BE2C (cell line): ENCODE measurements around the gene SETD5.

Experiments
- DNase-seq: peaks from one replicate; pipeline ENCODE4 v3.0.0-alpha.2; 2020
- H3K27me3 ChIP-seq: fragments of 250-450 bp; sonication (Bioruptor Pico); 2 replicates; pipeline ENCODE4 v1.5.1; 2020; ENCODE audit warnings: mild to moderate bottlenecking
- H3K36me3 ChIP-seq: fragments of 250-450 bp; sonication (Bioruptor Pico); 2 replicates; pipeline ENCODE4 v1.5.1; 2020; ENCODE audit warnings: mild to moderate bottlenecking
- H3K4me1 ChIP-seq: fragments of 250-450 bp; sonication (Bioruptor Pico); 2 replicates; pipeline ENCODE4 v1.5.1; 2020
- H3K4me3 ChIP-seq: 2 replicates; pipeline ENCODE4 v1.5.1; 2011; ENCODE audit warnings: low read depth, low read length
- H3K9me3 ChIP-seq: fragments of 250-450 bp; sonication (Bioruptor Pico); 2 replicates; pipeline ENCODE4 v1.5.1; 2020
- CTCF ChIP-seq: IDR thresholded peaks from 2 replicates; pipeline ENCODE4 v1.5.1; 2012; ENCODE audit warnings: mild to moderate bottlenecking, low read depth, low read length

SETD5 gene

GRCh38 chr3:9441501-9442221 lies 44.2 kb downstream of the SETD5 start:
- TF ChIP-seq CTCF: no peak
- Histone ChIP-seq H3K27me3 (no peaks in the 10 kb centered on the region), H3K36me3 (peaks cover 62% of the 10 kb centered on the region), H3K4me3 (no peak overlapping the region), H3K9me3 (no peaks in the 10 kb centered on the region), H3K4me1 (no peaks in the 10 kb centered on the region)
- DNase-seq: no peak

- Histone ChIP-seq H3K36me3 (peaks cover 67% of the 10 kb centered on the region), H3K27me3 (no peaks in the 10 kb centered on the region), H3K9me3 (no peaks in the 10 kb centered on the region), H3K4me3 (no peak overlapping the region), H3K4me1 (no peaks in the 10 kb centered on the region)
- DNase-seq: no peak
- no peak for TF ChIP-seq CTCF
Observed at GRCh38 chr3:9448071-9448470, 50.7 kb downstream of the SETD5 start.

GRCh38 chr3:9448643-9449042 lies 51.2 kb downstream of the SETD5 start:
- Histone ChIP-seq H3K27me3 (no peaks in the 10 kb centered on the region), H3K9me3 (no peaks in the 10 kb centered on the region), H3K36me3 (peaks cover 69% of the 10 kb centered on the region), H3K4me1 (no peaks in the 10 kb centered on the region), H3K4me3 (no peak overlapping the region)
- TF ChIP-seq CTCF: no peak
- DNase-seq: no peak

- no peak for DNase-seq
- Histone ChIP-seq H3K9me3 (no peaks in the 10 kb centered on the region), H3K4me3 (no peak overlapping the region), H3K36me3 (peaks cover 63% of the 10 kb centered on the region), H3K27me3 (no peaks in the 10 kb centered on the region), H3K4me1 (no peaks in the 10 kb centered on the region)
- TF ChIP-seq CTCF: no peak
Observed at GRCh38 chr3:9450126-9450525, 52.7 kb downstream of the SETD5 start.

GRCh38 chr3:9450991-9451390 lies 53.6 kb downstream of the SETD5 start:
- TF ChIP-seq CTCF: no peak
- Histone ChIP-seq H3K27me3 (no peaks in the 10 kb centered on the region), H3K4me3 (no peak overlapping the region), H3K36me3 (peaks cover 65% of the 10 kb centered on the region), H3K9me3 (no peaks in the 10 kb centered on the region), H3K4me1 (no peaks in the 10 kb centered on the region)
- no peak for DNase-seq

GRCh38 chr3:9452417-9452816 lies 55.0 kb downstream of the SETD5 start:
- no peak for TF ChIP-seq CTCF
- Histone ChIP-seq H3K9me3 (no peaks in the 10 kb centered on the region), H3K4me3 (no peak overlapping the region), H3K4me1 (no peaks in the 10 kb centered on the region), H3K27me3 (no peaks in the 10 kb centered on the region), H3K36me3 (peaks cover 57% of the 10 kb centered on the region)
- no peak for DNase-seq
